SK-N-SH (cell line): ENCODE results near the gene PTPRG. TPM values are rescaled to one million over a fixed set of nuclear protein-coding genes. Genes with fewer than 3 reads are reported as not detected.

Experiments
- CTCF ChIA-PET: fragments of 300-600, 350-600 bp; formaldehyde crosslinking; extraction: SDS; loops from one replicate; lab custom pipeline; 2021; lab: Yijun Ruan, JAX
- POLR2A ChIA-PET: fragments of 350-600 bp; sonication (Branson Sonifier 250); formaldehyde crosslinking; extraction: SDS; loops from one replicate; lab custom pipeline; 2020; ENCODE audit warnings: antibody characterized with exemption, inconsistent platforms; lab: Yijun Ruan, JAX
- DNase-seq: peaks from one replicate; pipeline ENCODE4 v3.0.0; 2012
- H2AFZ ChIP-seq: fragments of 200-600 bp; sonication (generic); 2 replicates; pipeline ENCODE4 v1.8.1; 2016; ENCODE audit warnings: antibody characterized with exemption, mild to moderate bottlenecking, low read depth
- H3F3A ChIP-seq: fragments of 200-600 bp; sonication (generic); replicated peaks from 2 replicates; pipeline ENCODE3; 2016; ENCODE audit warnings: antibody characterized with exemption, mild to moderate bottlenecking; ENCODE audit not compliant: insufficient read depth
- H3K27ac ChIP-seq, 2 experiments: fragments of 200-500 bp in 1 of 2; fragments of 200-600 bp in 1 of 2; sonication (Bioruptor generic) in 1 of 2; sonication (generic), shearing (Covaris generic) in 1 of 2; 2 replicates each; pipeline versions ENCODE4 v1.5.1 to v1.6.1; 2014 to 2016; ENCODE audit warnings: low read depth in 2 of 2, inconsistent platforms in 1 of 2, low read length in 1 of 2, mild to moderate bottlenecking in 1 of 2, mixed read lengths in 1 of 2
- H3K27me3 ChIP-seq: fragments of 200-600 bp; sonication (generic), shearing (Covaris generic); 2 replicates; pipeline ENCODE4 v1.6.1; 2016; ENCODE audit warnings: mixed run types; ENCODE audit not compliant: insufficient read depth
- H3K36me3 ChIP-seq, 2 experiments: fragments of 200-500 bp in 1 of 2; fragments of 200-600 bp in 1 of 2; sonication (Bioruptor generic) in 1 of 2; sonication (generic) in 1 of 2; replicated peaks in 1 of 2; 2 replicates each; pipeline versions ENCODE3 to v1.5.1; 2014 to 2016; ENCODE audit warnings: low read length in 1 of 2, mild to moderate bottlenecking in 1 of 2; ENCODE audit not compliant: insufficient read depth in 2 of 2, control insufficient read depth in 1 of 2
- H3K4me1 ChIP-seq, 2 experiments: fragments of 200-500 bp in 1 of 2; fragments of 200-600 bp in 1 of 2; sonication (Bioruptor generic) in 1 of 2; sonication (generic), shearing (Covaris generic) in 1 of 2; 2 replicates each; pipeline versions ENCODE4 v1.5.1 to v1.6.1; 2014 to 2016; ENCODE audit warnings: low read depth in 1 of 2, low read length in 1 of 2, mixed run types in 1 of 2; ENCODE audit not compliant: insufficient read depth in 2 of 2, control insufficient read depth in 1 of 2
- H3K4me2 ChIP-seq: fragments of 200-600 bp; sonication (generic), shearing (Covaris generic); 2 replicates; pipeline ENCODE4 v1.6.1; 2017; ENCODE audit warnings: mixed run types
- H3K4me3 ChIP-seq, 2 experiments: fragments of 200-500 bp in 1 of 2; fragments of 200-600 bp in 1 of 2; sonication (Bioruptor generic) in 1 of 2; sonication (generic), shearing (Covaris generic) in 1 of 2; 2 replicates each; pipeline versions ENCODE4 v1.5.1 to v1.8.1; 2014 to 2016; ENCODE audit warnings: low read depth in 2 of 2, inconsistent platforms in 1 of 2, low read length in 1 of 2, mild to moderate bottlenecking in 1 of 2, mixed read lengths in 1 of 2, moderate library complexity in 1 of 2
- H3K79me2 ChIP-seq: fragments of 200-600 bp; sonication (generic); 2 replicates; pipeline ENCODE4 v1.8.1; 2017; ENCODE audit warnings: mild to moderate bottlenecking; ENCODE audit not compliant: insufficient read depth
- H3K9ac ChIP-seq: fragments of 200-600 bp; sonication (generic); 2 replicates; pipeline ENCODE4 v1.6.1; 2017; ENCODE audit warnings: mixed run types
- H3K9me2 ChIP-seq: fragments of 200-600 bp; sonication (generic); 2 replicates; pipeline ENCODE4 v1.6.1; 2017; ENCODE audit warnings: mixed run types
- H3K9me3 ChIP-seq: fragments of 200-600 bp; sonication (generic); 2 replicates; pipeline ENCODE4 v1.6.1; 2017; ENCODE audit warnings: mixed run types, mild to moderate bottlenecking, moderate library complexity
- H4K20me1 ChIP-seq: fragments of 200-600 bp; sonication (generic); 2 replicates; pipeline ENCODE4 v1.6.1; 2017; ENCODE audit warnings: mild to moderate bottlenecking, mixed run types; ENCODE audit not compliant: insufficient read depth
- CHD2 ChIP-seq: fragments of 150-350 bp; IDR thresholded peaks from 2 replicates; pipeline ENCODE4 v1.6.1; 2018; ENCODE audit warnings: low read length; ENCODE audit not compliant: partially characterized antibody
- CTCF ChIP-seq: fragments of 200-600 bp; sonication (generic); IDR thresholded peaks from 2 replicates; pipeline ENCODE4 v1.6.1; 2017; ENCODE audit warnings: antibody characterized with exemption, mild to moderate bottlenecking, moderate library complexity
- ELF1 ChIP-seq: IDR thresholded peaks from 2 replicates; pipeline ENCODE4 v1.4.0; 2012
- EP300 ChIP-seq, 2 experiments: IDR thresholded peaks; 2 replicates each; pipeline versions ENCODE4 v1.4.0 to v1.6.1; 2012; ENCODE audit warnings: borderline replicate concordance in 1 of 2, low read depth in 1 of 2, low read length in 1 of 2
- FOXM1 ChIP-seq: IDR thresholded peaks from 2 replicates; pipeline ENCODE4 v1.4.0; 2012; ENCODE audit warnings: low read depth, mild to moderate bottlenecking
- GABPA ChIP-seq: IDR thresholded peaks from 2 replicates; pipeline ENCODE4 v1.4.0; 2012; ENCODE audit warnings: low read depth, mild to moderate bottlenecking
- IRF3 ChIP-seq: fragments of 150-350 bp; IDR thresholded peaks from 2 replicates; pipeline ENCODE4 v1.6.1; 2016; ENCODE audit warnings: mild to moderate bottlenecking, low read depth, low read length
- JUND ChIP-seq: IDR thresholded peaks from 2 replicates; pipeline ENCODE4 v1.4.0; 2012
- MXI1 ChIP-seq: IDR thresholded peaks from 2 replicates; pipeline ENCODE4 v1.6.1; 2012; ENCODE audit warnings: mild to moderate bottlenecking, low read depth, low read length, improper control_type of control experiment
- POLR2AphosphoS5 ChIP-seq: IDR thresholded peaks from 2 replicates; pipeline ENCODE4 v1.6.1; 2012; ENCODE audit warnings: low read depth, low read length
- RAD21 ChIP-seq: IDR thresholded peaks from 2 replicates; pipeline ENCODE4 v1.6.1; 2012; ENCODE audit warnings: mild to moderate bottlenecking, low read length
- SIN3A ChIP-seq: IDR thresholded peaks from 2 replicates; pipeline ENCODE4 v1.6.1; 2012; ENCODE audit warnings: low read depth, mild to moderate bottlenecking, low read length, moderate library complexity, borderline replicate concordance
- WGBS: methylation state at CpG from one replicate; pipeline ENCODE4 v1.1.6; 2017; ENCODE audit warnings: low lambda C conversion rate; 5-methylcytosine and 5-hydroxymethylcytosine counted together
- polyA plus RNA-seq, 3 experiments: library from polyadenylated mRNA; depleted of rRNA; stranded (reverse); fragments of >200 nt; gene quantifications; 2 replicates each; pipeline ENCODE4 v1.2.3, GENCODE V29; 2012
- TF ChIP-seq, protein P1 (sequence below): IDR thresholded peaks from 2 replicates; pipeline ENCODE4; 2012
- TF ChIP-seq, protein P2 (sequence below): IDR thresholded peaks from 2 replicates; pipeline ENCODE4 v1.4.0; 2012; ENCODE audit warnings: low read depth, borderline replicate concordance

The PTPRG gene
- polyA plus RNA-seq, 1 of the 3 experiments (the other 2 are of a cell fraction) = 14.1 TPM

DNA sequence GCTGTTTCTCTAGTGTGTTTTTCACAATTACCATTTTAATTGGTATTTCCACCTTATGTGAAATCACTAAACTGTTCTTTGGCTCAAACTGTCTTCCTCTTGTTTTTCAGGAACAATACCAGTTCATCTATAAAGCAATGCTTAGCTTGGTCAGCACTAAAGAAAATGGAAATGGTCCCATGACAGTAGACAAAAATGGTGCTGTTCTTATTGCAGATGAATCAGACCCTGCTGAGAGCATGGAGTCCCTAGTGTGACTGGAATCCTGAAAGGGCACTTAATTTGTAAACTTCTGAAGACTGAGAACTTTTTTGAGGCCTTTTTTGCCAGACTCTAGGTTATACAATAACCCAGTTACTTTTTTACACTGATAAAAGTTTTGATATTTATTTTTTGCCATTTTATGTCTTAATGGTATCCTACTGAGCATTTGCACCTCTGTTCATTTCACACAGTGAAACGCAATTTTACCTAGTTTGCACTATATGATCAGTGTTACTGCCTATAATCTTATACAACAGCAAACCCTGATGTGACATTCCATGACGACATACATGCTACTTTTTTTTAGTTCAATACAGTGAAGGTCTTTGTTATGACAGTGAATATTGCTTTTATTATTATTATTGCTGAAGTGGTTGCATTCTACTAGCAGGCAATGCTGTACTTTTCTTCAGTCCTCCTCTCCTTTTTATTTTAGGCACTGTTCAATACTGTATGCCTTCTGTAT lies 731.8 kb downstream of the PTPRG start:
- Histone ChIP-seq H4K20me1 (no peaks in the 10 kb centered on the region), H3K79me2 (no peaks in the 10 kb centered on the region), H3K27ac (no peak overlapping the region), H2AFZ (no peak overlapping the region), H3K9ac (no peak overlapping the region), H3F3A (no peaks in the 10 kb centered on the region), H3K4me3 (no peak overlapping the region), H3K9me3 (no peaks in the 10 kb centered on the region), H3K4me2 (no peak overlapping the region), H3K27me3 (no peaks in the 10 kb centered on the region), H3K9me2 (no peaks in the 10 kb centered on the region), H3K36me3 (peaks cover 24 to 26% of the 10 kb centered on the region in 2 experiments)
- 90% methylated on average over 2 of the region's 2 CpGs for WGBS
- no peak for DNase-seq
- ChIA-PET CTCF (no interaction called here), POLR2A (no interaction called here)
- TF ChIP-seq, protein P1, sequence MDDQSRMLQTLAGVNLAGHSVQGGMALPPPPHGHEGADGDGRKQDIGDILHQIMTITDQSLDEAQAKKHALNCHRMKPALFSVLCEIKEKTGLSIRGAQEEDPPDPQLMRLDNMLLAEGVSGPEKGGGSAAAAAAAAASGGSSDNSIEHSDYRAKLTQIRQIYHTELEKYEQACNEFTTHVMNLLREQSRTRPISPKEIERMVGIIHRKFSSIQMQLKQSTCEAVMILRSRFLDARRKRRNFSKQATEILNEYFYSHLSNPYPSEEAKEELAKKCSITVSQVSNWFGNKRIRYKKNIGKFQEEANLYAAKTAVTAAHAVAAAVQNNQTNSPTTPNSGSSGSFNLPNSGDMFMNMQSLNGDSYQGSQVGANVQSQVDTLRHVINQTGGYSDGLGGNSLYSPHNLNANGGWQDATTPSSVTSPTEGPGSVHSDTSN = no peak
- no peak for TF ChIP-seq POLR2AphosphoS5
- TF ChIP-seq FOXM1 = no peak
- no peak for TF ChIP-seq SIN3A
- no peak for TF ChIP-seq MXI1
- no peak for TF ChIP-seq RAD21
- TF ChIP-seq JUND = no peak
- no peak for TF ChIP-seq GABPA
- no peak for TF ChIP-seq CTCF
- no peak for TF ChIP-seq ELF1
- no peak for TF ChIP-seq IRF3
- TF ChIP-seq EP300 (IDR thresholded peaks at IDR 0.05; ENCODE audit: borderline replicate concordance in 1 of 2, low read depth in 1 of 2, low read length in 1 of 2) = no peak
- TF ChIP-seq, protein P2, sequence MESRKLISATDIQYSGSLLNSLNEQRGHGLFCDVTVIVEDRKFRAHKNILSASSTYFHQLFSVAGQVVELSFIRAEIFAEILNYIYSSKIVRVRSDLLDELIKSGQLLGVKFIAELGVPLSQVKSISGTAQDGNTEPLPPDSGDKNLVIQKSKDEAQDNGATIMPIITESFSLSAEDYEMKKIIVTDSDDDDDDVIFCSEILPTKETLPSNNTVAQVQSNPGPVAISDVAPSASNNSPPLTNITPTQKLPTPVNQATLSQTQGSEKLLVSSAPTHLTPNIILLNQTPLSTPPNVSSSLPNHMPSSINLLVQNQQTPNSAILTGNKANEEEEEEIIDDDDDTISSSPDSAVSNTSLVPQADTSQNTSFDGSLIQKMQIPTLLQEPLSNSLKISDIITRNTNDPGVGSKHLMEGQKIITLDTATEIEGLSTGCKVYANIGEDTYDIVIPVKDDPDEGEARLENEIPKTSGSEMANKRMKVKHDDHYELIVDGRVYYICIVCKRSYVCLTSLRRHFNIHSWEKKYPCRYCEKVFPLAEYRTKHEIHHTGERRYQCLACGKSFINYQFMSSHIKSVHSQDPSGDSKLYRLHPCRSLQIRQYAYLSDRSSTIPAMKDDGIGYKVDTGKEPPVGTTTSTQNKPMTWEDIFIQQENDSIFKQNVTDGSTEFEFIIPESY = no peak
- no peak for TF ChIP-seq CHD2
- TF ChIP-seq, all 33 proteins: peak for 0
- H3K4me1 ChIP-seq = no peaks in the 10 kb centered on the region
